ENCODE results near the gene HNRNPUL1.

The HNRNPUL1 gene

DNA sequence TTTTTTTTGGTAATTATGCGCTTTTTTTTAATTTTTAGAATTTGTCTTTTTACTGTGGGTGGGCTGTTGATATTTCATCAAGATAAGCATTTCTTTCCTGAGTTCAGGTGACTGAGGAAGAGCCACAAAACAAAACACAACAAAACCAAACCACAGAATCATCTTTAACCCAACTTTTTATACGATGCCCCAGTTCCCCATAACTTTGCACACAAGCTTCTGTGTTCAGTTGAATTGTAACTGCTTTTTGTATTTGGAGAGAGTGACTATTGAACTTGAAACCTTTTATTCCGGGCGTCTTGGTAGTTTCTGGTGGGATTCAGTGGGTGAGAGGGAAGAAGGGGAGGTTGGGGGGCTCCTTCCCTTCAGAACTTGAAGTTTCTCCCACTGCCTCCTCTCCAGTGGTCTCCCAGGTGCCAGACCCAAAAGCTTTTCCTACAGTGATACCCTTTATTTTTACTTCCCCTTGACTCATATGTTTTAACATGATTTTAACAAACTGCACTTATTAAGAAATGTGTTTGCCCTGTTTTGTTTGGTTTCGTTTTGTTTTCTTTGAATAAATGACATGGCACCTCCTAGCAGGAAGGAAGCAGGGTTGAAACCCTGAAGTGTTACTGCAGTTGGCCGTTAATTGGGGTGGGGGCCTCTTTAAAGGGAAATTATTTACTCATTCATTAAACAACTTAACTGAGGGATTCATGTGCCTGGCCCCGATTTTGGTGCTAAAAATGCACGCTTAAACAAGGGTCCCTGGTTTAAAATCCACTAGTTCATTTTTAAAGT, 43.1 kb downstream of the HNRNPUL1 start:
- DNase-seq (ENCODE audit: extremely low read depth in 1 of 2, low read depth in 1 of 2): no peak

DNA sequence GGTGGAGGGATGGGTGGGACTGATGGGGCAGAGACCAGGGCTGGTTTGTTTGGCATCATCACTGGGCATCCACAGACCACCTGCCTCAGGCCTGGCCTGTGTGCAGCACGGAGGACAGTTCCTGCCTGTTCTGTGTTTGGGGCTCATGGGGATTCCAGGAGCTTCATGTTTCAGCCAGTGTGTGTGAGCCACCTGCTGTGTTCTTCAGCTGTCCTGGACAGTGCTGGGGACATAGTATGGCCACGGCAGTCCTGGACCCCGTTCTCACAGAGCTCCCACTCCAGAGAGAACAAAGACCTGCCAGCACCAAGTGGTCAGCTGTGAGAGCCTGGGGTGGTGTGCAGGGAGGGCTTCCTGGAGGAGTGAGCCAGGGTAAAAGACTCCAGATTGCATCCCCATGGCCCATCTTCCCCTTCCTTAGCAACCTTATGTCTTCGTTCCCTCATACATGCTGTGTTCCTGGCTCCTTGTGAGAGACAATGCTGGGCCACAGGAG, 43.8 kb downstream of the HNRNPUL1 start:
- DNase-seq (ENCODE audit: extremely low read depth in 1 of 2, low read depth in 1 of 2): no peak

- peak; percentile 91 to 93 for DNase-seq (ENCODE audit: extremely low read depth in 1 of 2, low read depth in 1 of 2)
Measured at GRCh38 chr19:41308450-41309179, 44.4 kb downstream of the HNRNPUL1 start.

DNA sequence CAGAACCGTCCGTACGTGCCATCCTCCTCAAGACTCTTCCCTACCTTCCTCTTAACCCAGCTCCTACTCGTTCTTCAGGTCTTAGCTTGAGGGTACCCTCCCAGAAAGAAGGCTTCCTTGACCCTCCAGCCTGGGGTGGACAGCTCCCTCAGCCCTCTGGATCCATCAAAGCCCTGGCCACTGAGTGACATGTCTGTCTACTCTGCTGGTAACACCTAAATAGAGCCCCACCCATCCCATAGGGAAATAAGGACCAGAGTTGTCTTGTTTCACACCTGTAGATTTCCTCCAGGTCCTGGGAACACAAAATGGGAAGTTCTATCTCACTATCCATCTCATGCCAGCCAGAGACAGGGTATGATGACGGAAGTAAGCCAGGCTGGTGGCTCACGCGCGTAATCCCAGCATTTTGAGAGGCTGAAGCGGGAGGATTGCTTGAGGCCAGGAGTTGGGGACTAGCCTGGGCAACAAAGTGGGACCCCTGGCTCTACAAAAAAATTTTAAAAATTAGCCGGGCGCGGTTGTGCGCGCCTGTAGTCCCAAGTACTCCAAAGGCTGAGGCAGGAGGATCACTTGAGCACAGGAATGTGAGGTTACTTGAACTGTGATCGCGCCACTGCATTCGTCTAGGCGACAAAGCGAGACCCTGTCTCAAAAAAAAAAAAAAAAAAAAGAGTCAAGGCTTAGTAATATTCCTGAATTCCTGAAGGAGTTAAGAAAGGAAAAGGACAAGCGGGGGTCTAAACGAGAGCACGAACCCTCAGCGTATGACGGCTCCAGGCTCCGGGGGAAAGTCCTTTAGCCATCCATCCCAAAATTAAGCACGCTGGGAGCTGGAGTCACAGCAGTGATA, 45.2 kb downstream of the HNRNPUL1 start:
- no peak for DNase-seq (ENCODE audit: extremely low read depth in 1 of 2, low read depth in 1 of 2)

DNA sequence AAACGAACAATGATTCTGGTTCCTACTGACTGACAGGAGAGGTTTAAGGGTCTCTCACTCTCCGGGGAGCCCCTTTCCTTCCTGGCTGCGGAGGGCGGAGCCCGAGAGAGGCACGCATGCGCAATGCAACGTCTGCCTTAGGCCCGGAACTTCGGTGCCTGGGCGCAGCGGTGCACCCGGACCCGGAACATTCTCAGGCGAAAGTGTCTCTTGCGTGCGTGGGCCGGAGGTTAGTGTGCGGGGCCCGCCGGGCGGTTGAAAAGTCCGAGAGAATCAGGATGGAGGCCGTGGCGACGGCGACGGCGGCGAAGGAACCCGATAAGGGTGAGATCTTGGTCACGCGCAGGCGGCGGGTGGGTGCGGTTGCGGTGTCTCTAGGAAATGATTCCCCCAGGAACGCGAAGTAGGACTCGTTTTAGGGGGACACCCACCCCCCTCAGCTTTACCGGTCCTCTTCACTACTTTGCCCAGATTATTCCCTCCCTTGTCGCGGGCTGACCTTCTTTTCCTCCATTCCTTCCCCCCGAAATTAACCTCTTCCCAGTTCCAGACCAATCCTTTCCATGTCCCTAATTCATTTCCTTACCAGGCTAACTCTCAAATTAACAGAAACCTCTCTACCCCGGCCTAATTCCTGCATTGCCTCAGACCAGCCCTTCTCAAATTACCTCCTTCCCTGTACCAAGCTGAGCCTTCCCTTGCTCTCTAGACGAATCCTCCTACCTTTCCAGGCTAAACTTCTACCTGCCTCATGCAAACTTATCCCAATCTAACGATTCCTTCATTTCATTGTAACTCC, 46.1 kb downstream of the HNRNPUL1 start, which contains the start of gene CCDC97:
CCDC97 (plus strand) TSS at position 140 of the 799 bp plus-strand sequence; CDS start at position 279, 139 bp downstream.
- peak; percentile 80 to 83 for DNase-seq (ENCODE audit: extremely low read depth in 1 of 2, low read depth in 1 of 2)

DNA sequence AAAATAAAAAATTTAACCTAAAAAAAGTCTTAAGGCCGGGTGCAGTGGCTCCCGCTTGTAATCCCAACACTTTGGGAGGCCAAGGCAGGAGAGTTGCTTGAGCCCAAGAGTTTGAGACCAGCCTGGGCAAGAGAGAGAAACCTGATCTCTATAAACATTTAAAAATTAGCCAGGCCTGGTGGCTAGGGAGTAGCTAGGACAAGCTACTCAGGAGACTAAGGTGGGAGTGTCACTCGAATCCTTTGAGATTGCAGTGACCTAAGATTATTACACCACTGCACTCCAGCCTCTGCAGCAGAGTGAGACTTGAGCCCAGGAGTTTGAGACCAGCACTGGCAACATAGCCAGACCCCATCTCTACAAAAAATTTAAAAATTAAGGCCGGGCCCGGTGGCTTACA, 46.9 kb downstream of the HNRNPUL1 start:
- no peak for DNase-seq (ENCODE audit: extremely low read depth in 1 of 2, low read depth in 1 of 2)

DNA sequence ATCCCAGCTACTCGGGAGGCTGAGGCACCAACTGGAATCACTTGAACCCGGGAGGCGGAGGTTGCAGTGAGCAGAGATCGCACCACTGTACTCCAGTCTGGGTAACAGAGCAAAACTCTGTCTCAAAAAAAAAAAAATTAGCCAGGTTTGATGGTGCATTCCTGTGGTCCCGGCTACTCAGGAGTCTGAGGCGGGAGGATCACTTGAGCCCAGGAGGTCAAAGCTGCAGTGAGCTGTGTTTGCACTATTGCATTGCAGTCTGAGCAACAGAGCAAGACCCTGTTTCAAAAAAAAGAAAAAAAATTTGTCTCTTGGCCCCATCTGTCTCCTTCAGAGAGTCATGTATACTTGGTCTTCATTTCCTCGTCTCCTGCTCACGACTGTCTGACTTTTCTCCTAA, 47.4 kb downstream of the HNRNPUL1 start:
- no peak for DNase-seq (ENCODE audit: extremely low read depth in 1 of 2, low read depth in 1 of 2)

GRCh38 chr19:41316306-41316920, 52.2 kb downstream of the HNRNPUL1 start:
- no peak for DNase-seq (ENCODE audit: extremely low read depth in 1 of 2, low read depth in 1 of 2)

- DNase-seq (ENCODE audit: extremely low read depth in 1 of 2, low read depth in 1 of 2): no peak
Measured at GRCh38 chr19:41318696-41319499, 54.7 kb downstream of the HNRNPUL1 start.

GRCh38 chr19:41319500-41320184, 55.5 kb downstream of the HNRNPUL1 start:
- no peak for DNase-seq (ENCODE audit: extremely low read depth in 1 of 2, low read depth in 1 of 2)

DNA sequence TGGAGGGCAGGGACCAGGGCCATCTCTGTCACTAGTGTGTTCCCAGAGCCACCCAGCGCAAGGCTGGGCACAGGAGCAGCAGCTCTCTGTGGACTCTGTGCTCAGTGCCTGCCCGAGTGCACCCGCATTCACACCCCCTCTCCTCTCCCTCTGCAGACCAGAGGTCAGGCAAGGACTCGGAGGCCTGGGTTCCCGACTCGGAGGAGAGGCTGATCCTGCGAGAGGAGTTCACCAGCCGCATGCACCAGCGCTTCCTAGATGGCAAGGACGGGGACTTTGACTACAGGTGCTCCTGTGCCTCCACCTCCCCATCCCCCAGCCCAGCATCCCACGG, 56.0 kb downstream of the HNRNPUL1 start:
- DNase-seq (ENCODE audit: extremely low read depth in 1 of 2, low read depth in 1 of 2): no peak

GRCh38 chr19:41320568-41320967, 56.4 kb downstream of the HNRNPUL1 start:
- DNase-seq (ENCODE audit: extremely low read depth in 1 of 2, low read depth in 1 of 2): no peak

- DNase-seq (ENCODE audit: extremely low read depth in 1 of 2, low read depth in 1 of 2): no peak
Measured at GRCh38 chr19:41321204-41321599, 57.0 kb downstream of the HNRNPUL1 start.

GRCh38 chr19:41321600-41322270, 57.6 kb downstream of the HNRNPUL1 start:
- DNase-seq (ENCODE audit: extremely low read depth in 1 of 2, low read depth in 1 of 2): no peak

DNA sequence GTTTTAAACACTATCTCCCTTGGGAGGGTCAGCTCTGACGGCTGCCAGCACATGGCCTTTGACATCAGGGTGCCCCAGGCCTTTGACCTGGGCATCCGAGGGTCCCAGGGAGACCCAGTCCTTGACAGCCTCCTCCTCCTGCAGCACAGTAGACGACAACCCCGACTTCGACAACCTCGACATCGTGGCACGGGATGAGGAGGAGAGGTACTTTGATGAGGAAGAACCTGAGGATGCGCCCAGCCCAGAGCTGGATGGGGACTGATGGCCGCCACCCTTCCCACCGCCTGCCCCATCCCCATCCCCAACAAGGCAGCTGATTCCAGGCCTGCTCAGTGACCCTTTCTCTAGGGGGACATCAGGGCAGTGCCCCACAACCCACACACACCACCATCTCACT, 58.3 kb downstream of the HNRNPUL1 start:
- no peak for DNase-seq (ENCODE audit: extremely low read depth in 1 of 2, low read depth in 1 of 2)

DNA sequence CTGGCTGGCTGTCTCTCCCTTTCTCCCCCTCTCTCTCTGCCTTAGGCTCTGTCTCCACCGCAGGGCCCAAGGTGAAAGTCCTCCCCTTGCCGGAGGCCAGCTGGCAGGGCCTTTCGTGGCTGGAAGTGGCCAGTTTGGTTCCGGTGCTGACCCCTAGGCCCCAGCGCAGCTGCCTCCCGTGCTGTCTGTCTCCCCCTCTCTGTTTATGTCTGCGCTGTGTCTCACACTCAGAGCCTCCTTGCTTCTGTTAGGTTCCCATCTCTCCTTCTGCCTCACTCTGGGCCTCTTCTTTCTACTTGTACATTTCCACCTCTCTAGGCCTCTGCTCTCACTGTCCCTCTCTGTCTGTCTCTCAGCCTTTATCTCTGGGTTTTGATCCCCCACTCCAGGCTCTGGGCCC, 58.9 kb downstream of the HNRNPUL1 start:
- no peak for DNase-seq (ENCODE audit: extremely low read depth in 1 of 2, low read depth in 1 of 2)

DNA sequence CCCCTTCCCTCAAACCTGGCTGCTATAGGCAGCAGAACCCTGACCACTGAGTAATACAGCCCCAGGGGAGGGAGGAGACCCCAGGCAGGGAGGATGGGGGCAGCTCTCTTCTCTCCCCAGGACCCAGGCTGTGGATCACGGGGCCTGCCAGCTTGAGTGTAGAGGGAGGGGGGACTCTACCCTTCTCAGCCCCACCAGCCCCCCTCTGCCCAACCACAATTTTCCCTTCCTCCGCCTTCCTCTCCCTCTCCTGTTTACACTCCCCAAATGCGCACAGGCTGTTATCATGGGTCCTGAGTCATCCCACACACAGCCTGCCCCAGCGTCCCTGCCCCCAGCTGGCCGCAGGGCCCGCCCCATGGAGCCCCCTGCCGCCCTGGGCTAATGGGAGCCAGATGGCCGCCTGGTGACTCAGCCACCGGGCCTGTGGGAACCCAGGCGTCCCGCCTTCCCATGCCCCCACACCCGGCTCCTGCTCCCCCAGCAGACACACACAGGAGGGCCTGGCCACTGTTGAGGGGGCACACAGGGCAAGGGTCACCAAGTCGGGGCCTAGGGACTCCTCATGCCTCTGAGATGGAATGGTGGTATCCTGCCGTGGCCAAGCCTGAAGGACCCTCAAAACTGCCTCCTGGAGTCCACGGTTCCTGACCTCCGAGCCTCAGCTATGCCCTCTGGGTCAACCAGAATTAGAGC, 59.4 kb downstream of the HNRNPUL1 start:
- DNase-seq (ENCODE audit: extremely low read depth in 1 of 2, low read depth in 1 of 2): no peak
